Hepatocyte (in vitro differentiated cells): ENCODE measurements around the gene SLC39A11.

Source experiments
- CTCF ChIP-seq: fragments of 200-600 bp; sonication (generic); IDR thresholded peaks from 2 replicates; pipeline ENCODE4 v1.5.1; 2016; ENCODE audit warnings: antibody characterized with exemption, mild to moderate bottlenecking; ENCODE audit not compliant: poor library complexity
- EZH2 ChIP-seq: fragments of 200-600 bp; sonication (generic); IDR thresholded peaks from 2 replicates; pipeline ENCODE4 v1.6.1; 2016; ENCODE audit warnings: antibody characterized with exemption, mild to moderate bottlenecking, borderline replicate concordance

DNA sequence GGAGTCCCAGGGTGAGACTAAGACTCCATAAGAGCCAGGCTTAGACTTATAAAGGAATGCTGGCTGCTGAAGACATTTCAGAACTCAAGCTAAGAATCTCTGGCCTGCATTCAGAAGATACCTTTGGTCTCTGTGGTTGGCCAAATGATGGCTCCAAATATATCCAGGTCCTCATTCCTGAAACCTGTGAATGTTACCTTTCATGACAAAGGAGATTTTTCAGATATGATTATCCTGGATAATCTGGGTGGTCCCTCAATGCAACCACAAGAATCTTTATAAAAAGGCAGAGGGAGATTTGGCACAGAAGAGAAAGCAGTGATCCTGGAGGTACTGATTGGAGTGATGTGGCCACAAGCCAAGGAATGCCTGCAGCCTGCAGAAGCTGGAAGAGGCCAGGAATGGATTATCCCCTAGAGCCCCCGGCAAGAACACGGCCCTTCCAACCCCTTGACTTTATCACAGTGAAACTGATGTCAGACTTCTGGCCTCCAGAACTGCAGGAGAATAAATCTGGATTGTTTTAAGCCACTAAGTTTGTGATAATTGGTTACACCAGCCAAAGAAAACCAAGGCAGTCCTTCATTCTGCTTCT is 253.3 kb downstream of the SLC39A11 start:
- TF ChIP-seq CTCF (no peak), EZH2 (no peak)
